ENCODE measurements around the gene LIMCH1. TPM values are rescaled to one million over a fixed set of nuclear protein-coding genes. Genes with fewer than 3 reads are reported as not detected.

Gene LIMCH1
- polyA plus RNA-seq, 1 experiment = 1.1 TPM

DNA sequence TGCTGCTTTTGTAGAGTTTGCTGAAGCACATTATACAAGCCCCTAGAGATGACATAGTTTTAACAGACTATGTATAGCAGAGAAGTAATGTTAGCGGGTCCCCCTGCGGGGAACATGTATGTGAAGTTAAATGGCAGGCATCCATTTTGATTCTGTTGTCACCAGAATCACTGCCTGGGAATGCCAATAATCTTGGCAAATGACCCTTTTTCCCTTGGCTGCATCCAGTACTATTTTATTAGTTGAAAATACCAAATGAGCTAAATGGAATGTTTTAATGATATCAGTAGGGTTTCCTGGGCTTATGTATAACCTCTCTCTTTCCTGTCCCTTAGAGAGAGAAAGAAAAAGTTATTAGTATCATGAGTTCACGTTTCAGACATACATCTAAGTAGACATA is 93.6 kb downstream of the LIMCH1 start:
- ChIA-PET POLR2A (no interaction called here), CTCF (no interaction called here)
- no peak overlapping the region for H3K27ac ChIP-seq (ENCODE audit: low read depth, low read length)
- no peak for DNase-seq (ENCODE audit: low read depth, low spot score)
- H3K9me3 ChIP-seq (ENCODE audit: control insufficient read depth, insufficient read depth, low read length) = no peaks in the 10 kb centered on the region
- H3K4me3 ChIP-seq (ENCODE audit: low read depth, low read length) = no peak overlapping the region
- no peaks in the 10 kb centered on the region for H3K27me3 ChIP-seq (ENCODE audit: control insufficient read depth, insufficient read depth, low read length)
- TF ChIP-seq, protein P1, sequence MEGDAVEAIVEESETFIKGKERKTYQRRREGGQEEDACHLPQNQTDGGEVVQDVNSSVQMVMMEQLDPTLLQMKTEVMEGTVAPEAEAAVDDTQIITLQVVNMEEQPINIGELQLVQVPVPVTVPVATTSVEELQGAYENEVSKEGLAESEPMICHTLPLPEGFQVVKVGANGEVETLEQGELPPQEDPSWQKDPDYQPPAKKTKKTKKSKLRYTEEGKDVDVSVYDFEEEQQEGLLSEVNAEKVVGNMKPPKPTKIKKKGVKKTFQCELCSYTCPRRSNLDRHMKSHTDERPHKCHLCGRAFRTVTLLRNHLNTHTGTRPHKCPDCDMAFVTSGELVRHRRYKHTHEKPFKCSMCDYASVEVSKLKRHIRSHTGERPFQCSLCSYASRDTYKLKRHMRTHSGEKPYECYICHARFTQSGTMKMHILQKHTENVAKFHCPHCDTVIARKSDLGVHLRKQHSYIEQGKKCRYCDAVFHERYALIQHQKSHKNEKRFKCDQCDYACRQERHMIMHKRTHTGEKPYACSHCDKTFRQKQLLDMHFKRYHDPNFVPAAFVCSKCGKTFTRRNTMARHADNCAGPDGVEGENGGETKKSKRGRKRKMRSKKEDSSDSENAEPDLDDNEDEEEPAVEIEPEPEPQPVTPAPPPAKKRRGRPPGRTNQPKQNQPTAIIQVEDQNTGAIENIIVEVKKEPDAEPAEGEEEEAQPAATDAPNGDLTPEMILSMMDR (IDR thresholded peaks at IDR 0.05; ENCODE audit: low read depth, low read length) = no peak

DNA sequence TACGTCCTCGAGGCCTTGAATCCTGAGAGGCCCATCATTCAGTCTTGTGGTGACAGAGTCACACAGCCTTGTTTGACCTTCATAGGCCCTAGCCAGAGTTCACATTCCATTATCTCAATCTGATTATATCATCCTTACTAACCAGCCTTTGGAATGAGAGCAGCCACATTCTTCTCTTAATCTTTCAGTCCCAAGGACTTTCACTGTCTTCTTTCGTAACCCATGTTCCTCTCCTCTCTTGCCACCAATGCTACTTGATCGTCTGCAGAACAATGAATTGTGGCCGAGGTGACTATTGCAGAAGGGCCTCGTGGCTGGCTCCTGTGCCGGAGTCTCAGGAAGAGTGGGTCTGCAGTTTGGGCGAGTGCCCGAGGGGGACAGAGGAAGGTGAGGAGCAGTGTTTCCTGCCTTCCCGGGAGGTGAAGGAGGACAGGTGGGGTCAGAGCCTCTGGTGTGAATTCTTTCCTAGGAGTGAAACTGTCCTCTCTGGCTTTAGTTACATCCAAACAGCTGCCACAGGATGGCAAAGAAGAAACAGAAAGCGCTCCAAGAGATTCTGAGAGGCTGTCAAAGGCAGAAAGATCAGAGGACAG is 94.6 kb downstream of the LIMCH1 start:
- H3K4me3 ChIP-seq (ENCODE audit: low read depth, low read length) = no peak overlapping the region
- TF ChIP-seq, protein P1 (IDR thresholded peaks at IDR 0.05; ENCODE audit: low read depth, low read length) = no peak
- H3K27ac ChIP-seq (ENCODE audit: low read depth, low read length) = no peak overlapping the region
- ChIA-PET CTCF (no interaction called here), POLR2A (no interaction called here)
- no peaks in the 10 kb centered on the region for H3K27me3 ChIP-seq (ENCODE audit: control insufficient read depth, insufficient read depth, low read length)
- H3K9me3 ChIP-seq (ENCODE audit: control insufficient read depth, insufficient read depth, low read length) = no peaks in the 10 kb centered on the region
- DNase-seq (ENCODE audit: low read depth, low spot score) = no peak

DNA sequence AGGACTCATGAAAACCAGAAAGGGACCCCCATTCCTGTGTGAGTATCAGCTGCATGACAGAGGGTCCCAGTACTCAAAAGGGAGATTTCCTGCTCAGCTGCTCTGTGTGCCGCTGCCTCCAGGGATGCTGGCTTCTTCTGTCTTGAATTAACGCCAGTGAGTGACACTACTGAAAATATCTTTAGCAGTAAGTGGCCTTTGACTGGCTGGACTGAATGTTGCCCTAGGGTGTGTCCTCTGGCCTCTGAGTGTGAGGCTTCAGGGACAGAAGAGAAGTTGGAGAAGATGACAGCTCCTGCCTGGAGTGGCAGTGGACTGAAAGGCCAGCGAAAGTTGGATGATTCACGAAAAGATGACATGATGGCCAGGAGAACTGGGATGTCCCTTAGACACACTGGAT is 95.4 kb downstream of the LIMCH1 start:
- CTCF ChIA-PET = no interaction called here
- Histone ChIP-seq H3K4me3 (ENCODE audit: low read depth, low read length) (no peak overlapping the region), H3K9me3 (ENCODE audit: control insufficient read depth, insufficient read depth, low read length) (no peaks in the 10 kb centered on the region), H3K27me3 (ENCODE audit: control insufficient read depth, insufficient read depth, low read length) (no peaks in the 10 kb centered on the region), H3K27ac (ENCODE audit: low read depth, low read length) (no peak overlapping the region)
- POLR2A ChIA-PET = no interaction called here
- TF ChIP-seq, protein P1 (IDR thresholded peaks at IDR 0.05; ENCODE audit: low read depth, low read length) = no peak
- no peak for DNase-seq (ENCODE audit: low read depth, low spot score)

DNA sequence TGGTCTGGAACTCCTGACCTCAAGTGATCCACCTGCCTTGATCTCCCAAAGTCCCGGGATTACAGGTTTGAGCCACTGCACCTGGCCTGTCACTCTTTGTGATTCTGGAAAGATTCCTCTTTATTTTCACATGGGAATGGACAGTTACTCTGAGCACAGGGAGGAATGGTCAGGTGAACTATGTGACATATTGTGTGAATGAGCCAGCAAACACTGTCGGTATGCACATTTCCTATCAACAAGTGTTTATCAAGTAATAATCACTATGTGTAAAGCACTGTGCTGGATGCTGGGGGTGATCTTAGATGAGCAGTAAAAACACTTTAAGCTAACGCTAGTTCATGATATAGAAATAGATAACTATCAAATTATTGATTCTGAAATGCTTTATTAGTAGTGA is 97.5 kb downstream of the LIMCH1 start:
- Histone ChIP-seq H3K27me3 (ENCODE audit: control insufficient read depth, insufficient read depth, low read length) (peaks cover 2% of the 10 kb centered on the region), H3K9me3 (ENCODE audit: control insufficient read depth, insufficient read depth, low read length) (no peaks in the 10 kb centered on the region), H3K4me3 (ENCODE audit: low read depth, low read length) (no peak overlapping the region), H3K27ac (ENCODE audit: low read depth, low read length) (no peak overlapping the region)
- DNase-seq (ENCODE audit: low read depth, low spot score) = no peak
- TF ChIP-seq, protein P1 (IDR thresholded peaks at IDR 0.05; ENCODE audit: low read depth, low read length) = no peak
- CTCF ChIA-PET = interaction anchor here (0.6 kb wide), 1 partner anchor 25 kb away, joined by 3 read pairs; no protein-coding TSS in a partner anchor
- POLR2A ChIA-PET = no interaction called here

DNA sequence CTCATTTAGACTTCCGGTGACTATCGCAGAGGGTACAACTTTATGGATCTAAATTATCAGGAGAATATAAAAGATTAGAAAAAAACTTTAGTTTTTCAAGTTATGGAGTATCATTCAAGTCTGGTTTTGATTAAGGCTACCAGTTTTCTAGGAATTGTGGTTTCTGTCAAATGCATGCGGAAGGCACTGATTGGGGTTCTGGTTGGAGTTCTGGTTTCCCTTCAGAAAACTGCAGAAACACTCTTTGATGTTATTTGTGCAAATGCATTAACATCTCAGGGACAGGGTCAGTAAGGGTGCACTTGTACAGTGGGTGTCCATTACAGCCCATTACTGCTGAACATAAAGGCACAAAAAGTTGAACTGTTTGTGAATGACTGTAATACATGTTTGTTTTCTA is 100.2 kb downstream of the LIMCH1 start:
- CTCF ChIA-PET = interaction anchor here (1.0 to 1.1 kb wide), 2 partner anchors 22 to 23 kb away, joined by 3 read pairs; no protein-coding TSS in a partner anchor
- peaks cover 2% of the 10 kb centered on the region for H3K27me3 ChIP-seq (ENCODE audit: control insufficient read depth, insufficient read depth, low read length)
- no peak for DNase-seq (ENCODE audit: low read depth, low spot score)
- TF ChIP-seq, protein P1 (IDR thresholded peaks at IDR 0.05; ENCODE audit: low read depth, low read length) = no peak
- H3K9me3 ChIP-seq (ENCODE audit: control insufficient read depth, insufficient read depth, low read length) = no peaks in the 10 kb centered on the region
- POLR2A ChIA-PET = no interaction called here
- H3K27ac ChIP-seq (ENCODE audit: low read depth, low read length) = no peak overlapping the region
- no peak overlapping the region for H3K4me3 ChIP-seq (ENCODE audit: low read depth, low read length)
